IMR-90 (cell line): ENCODE results near the gene FRMD1.

Source experiments
- BHLHE40 ChIP-seq: fragments of 150-350 bp; IDR thresholded peaks from 2 replicates; pipeline ENCODE4 v1.6.1; 2016; ENCODE audit warnings: mild to moderate bottlenecking, low read depth, low read length
- CEBPB ChIP-seq: IDR thresholded peaks from 2 replicates; pipeline ENCODE4 v1.6.1; 2012; ENCODE audit warnings: low read depth, low read length, improper control_type of control experiment
- CHD1 ChIP-seq: IDR thresholded peaks from 2 replicates; pipeline ENCODE4 v1.6.1; 2012; ENCODE audit warnings: low read depth, low read length, improper control_type of control experiment
- MAFK ChIP-seq: IDR thresholded peaks from 2 replicates; pipeline ENCODE4 v1.6.1; 2012; ENCODE audit warnings: low read depth, low read length, improper control_type of control experiment
- MAZ ChIP-seq: IDR thresholded peaks from 2 replicates; pipeline ENCODE4 v1.6.1; 2012; ENCODE audit warnings: low read depth, mild to moderate bottlenecking, low read length, improper control_type of control experiment, moderate library complexity, borderline replicate concordance
- MXI1 ChIP-seq: IDR thresholded peaks from 2 replicates; pipeline ENCODE4 v1.6.1; 2012; ENCODE audit warnings: low read depth, mild to moderate bottlenecking, low read length, moderate library complexity, borderline replicate concordance
- POLR2A ChIP-seq: IDR thresholded peaks from 2 replicates; pipeline ENCODE4 v1.6.1; 2012; ENCODE audit warnings: mild to moderate bottlenecking, low read depth, low read length
- RAD21 ChIP-seq: IDR thresholded peaks from 2 replicates; pipeline ENCODE4 v1.6.1; 2012; ENCODE audit warnings: low read length, improper control_type of control experiment
- RCOR1 ChIP-seq: IDR thresholded peaks from 2 replicates; pipeline ENCODE4 v1.6.1; 2012; ENCODE audit warnings: mild to moderate bottlenecking, low read length, improper control_type of control experiment; ENCODE audit not compliant: insufficient replicate concordance
- RFX5 ChIP-seq: IDR thresholded peaks from 2 replicates; pipeline ENCODE4 v1.8.0; 2012; ENCODE audit warnings: low read depth, mild to moderate bottlenecking, low read length, moderate library complexity
- SMC3 ChIP-seq: fragments of 150-350 bp; IDR thresholded peaks from 2 replicates; pipeline ENCODE4 v1.6.1; 2016; ENCODE audit warnings: low read depth, mild to moderate bottlenecking, antibody characterized with exemption, low read length, moderate library complexity
- USF2 ChIP-seq: fragments of 150-350 bp; IDR thresholded peaks from 2 replicates; pipeline ENCODE4 v1.6.1; 2017; ENCODE audit warnings: mild to moderate bottlenecking, antibody characterized with exemption, low read length, low read depth
- TF ChIP-seq, protein P1 (sequence below): conservative IDR thresholded peaks from 2 replicates; pipeline ENCODE4 v1.5.1; 2012; ENCODE audit warnings: mild to moderate bottlenecking, low read depth, low read length, improper control_type of control experiment

- TF ChIP-seq, protein P1, sequence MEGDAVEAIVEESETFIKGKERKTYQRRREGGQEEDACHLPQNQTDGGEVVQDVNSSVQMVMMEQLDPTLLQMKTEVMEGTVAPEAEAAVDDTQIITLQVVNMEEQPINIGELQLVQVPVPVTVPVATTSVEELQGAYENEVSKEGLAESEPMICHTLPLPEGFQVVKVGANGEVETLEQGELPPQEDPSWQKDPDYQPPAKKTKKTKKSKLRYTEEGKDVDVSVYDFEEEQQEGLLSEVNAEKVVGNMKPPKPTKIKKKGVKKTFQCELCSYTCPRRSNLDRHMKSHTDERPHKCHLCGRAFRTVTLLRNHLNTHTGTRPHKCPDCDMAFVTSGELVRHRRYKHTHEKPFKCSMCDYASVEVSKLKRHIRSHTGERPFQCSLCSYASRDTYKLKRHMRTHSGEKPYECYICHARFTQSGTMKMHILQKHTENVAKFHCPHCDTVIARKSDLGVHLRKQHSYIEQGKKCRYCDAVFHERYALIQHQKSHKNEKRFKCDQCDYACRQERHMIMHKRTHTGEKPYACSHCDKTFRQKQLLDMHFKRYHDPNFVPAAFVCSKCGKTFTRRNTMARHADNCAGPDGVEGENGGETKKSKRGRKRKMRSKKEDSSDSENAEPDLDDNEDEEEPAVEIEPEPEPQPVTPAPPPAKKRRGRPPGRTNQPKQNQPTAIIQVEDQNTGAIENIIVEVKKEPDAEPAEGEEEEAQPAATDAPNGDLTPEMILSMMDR = no peak
- TF ChIP-seq POLR2A = no peak
- no peak for TF ChIP-seq SMC3
- no peak for TF ChIP-seq RFX5
- TF ChIP-seq RCOR1 = no peak
- no peak for TF ChIP-seq RAD21
- TF ChIP-seq USF2 = no peak
- no peak for TF ChIP-seq CHD1
- no peak for TF ChIP-seq MXI1
- TF ChIP-seq CEBPB = no peak
- TF ChIP-seq MAFK = no peak
- TF ChIP-seq MAZ = no peak
- no peak for TF ChIP-seq BHLHE40
Observed at GRCh38 chr6:168120390-168121302, 41.6 kb upstream of the FRMD1 start.
